ENCODE data around the gene WDR83.

DNA sequence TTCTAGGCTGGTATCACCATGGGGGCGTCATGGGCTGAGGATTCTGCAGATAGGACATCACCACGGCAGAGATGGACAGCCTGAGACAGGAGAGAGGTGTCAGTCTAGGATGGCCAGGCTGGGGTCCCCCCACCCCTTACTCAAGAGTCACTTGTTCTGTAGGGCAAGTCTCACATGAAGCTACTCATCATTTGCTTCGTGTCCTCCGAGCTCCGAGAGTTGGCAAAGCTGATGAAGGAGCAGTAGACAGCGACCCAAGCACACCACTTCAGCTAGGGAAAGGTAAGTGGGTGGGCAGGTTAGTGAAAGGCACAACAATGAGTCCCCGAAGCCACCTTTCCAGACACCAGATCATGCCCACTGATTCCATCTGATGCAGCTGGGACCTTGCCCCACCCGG lies 1.7 kb downstream of the WDR83 start:
- TF ChIP-seq POLR2A (IDR thresholded peaks at IDR 0.05): no peak
- TF ChIP-seq, protein P1, sequence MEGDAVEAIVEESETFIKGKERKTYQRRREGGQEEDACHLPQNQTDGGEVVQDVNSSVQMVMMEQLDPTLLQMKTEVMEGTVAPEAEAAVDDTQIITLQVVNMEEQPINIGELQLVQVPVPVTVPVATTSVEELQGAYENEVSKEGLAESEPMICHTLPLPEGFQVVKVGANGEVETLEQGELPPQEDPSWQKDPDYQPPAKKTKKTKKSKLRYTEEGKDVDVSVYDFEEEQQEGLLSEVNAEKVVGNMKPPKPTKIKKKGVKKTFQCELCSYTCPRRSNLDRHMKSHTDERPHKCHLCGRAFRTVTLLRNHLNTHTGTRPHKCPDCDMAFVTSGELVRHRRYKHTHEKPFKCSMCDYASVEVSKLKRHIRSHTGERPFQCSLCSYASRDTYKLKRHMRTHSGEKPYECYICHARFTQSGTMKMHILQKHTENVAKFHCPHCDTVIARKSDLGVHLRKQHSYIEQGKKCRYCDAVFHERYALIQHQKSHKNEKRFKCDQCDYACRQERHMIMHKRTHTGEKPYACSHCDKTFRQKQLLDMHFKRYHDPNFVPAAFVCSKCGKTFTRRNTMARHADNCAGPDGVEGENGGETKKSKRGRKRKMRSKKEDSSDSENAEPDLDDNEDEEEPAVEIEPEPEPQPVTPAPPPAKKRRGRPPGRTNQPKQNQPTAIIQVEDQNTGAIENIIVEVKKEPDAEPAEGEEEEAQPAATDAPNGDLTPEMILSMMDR (IDR thresholded peaks at IDR 0.05 in 4 of 5, conservative IDR thresholded peaks at IDR 0.05 in 1 of 5): no peak

Measured in gastrocnemius medialis (tissue), 4 donors.